GM21576 (cell line): ENCODE results near the gene SUSD3.
"Not testable (repeated sequence)": the region's sequence is repeated elsewhere in the genome, so short reads cannot be mapped to it uniquely, and the experiment has no call there.

Experiments
- ATAC-seq: cut with Tn5 transposase; IDR thresholded peaks from one replicate; pipeline ENCODE4 v1.9.1; 2021; ENCODE audit warnings: mild to moderate bottlenecking, moderate library complexity; ENCODE audit not compliant: unreplicated experiment

SUSD3 gene

DNA sequence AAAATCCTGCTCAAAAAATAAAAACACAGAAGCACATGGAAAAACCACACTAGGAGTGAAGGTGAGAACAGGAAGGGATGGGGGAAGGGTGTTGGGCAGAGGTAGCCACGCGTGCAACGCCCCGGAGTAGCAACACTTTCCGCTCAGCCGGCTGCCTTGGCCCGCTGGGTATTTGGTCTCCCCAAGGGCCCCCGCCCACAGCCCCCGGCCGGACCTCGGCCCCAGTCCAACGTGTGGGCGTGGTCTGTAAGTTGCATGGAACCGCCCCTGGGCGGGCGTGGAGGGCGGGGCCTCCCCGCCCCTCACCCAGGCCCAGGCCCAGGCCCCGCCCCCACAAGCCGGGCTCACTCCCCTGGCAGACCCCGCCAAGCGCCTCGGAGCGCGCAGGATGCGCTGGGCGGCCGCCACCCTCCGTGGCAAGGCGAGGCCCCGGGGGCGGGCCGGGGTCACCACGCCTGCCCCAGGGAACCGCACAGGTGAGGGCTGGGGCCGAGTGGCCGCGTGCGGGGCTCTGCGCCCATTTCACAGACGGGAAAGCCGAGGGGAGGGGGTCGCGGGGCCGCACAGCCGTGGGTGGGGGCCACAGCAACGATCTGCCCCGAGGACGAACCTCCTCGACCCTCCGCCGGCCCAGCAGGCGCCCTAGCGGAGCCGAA is at the start of gene SUSD3:
Gene SUSD3, plus strand, starts transcription at position 347 of the 656 bp plus-strand sequence. Its CDS starts 42 bp downstream, at position 389.
- peak; percentile 37 for ATAC-seq

DNA sequence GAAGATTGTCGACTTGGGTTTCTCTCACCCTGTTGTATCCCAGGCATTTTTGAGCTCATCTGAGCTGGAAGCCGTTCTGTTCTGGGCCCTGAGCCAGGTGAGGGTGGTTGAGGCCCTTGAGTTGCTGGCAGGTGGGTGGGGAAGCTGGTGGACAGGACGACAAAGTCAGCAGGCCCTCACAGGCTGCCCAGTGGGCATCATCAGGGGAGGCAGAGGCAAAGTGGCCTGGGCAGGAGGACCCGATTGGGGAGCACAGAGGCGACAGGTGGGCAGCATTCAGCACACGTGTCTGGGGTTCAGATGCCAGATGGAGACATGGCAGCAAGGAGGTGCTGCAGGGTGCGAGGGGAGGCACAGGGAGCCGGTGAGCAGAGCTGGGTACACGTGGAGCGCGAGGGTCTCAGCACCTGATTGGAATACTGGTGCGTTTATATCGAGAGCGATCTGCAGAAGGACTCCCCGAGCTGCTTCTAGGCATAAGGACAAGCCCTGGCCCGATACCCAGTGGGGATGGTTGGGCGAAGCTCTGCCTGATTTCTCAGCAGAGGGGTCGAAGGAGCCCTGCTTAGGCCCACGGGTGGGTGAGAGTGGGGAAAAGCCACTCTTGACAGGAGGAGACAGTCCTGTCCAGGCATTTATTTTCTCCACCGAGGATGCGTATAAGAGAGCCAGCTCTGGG is 49.0 kb upstream of the SUSD3 start:
- ATAC-seq, result no peak

DNA sequence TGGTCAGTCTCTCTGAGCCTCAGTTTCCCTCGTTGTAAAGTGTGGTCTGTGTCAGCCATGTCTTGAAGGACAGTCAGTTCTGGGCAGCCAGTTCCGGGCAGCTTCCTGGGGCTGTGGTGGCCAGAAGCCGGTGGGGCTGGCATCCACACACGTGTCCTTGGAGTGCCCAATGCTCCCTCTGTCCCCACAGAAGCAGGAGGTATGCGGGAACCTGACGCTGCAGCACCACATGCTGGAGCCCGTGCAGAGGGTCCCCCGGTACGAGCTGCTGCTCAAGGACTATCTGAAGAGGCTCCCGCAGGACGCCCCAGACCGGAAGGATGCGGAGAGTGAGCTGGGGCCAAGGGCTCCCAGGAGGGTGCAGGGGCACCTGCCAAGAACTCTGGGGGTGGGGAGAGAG is 48.4 kb upstream of the SUSD3 start:
- no peak for ATAC-seq

DNA sequence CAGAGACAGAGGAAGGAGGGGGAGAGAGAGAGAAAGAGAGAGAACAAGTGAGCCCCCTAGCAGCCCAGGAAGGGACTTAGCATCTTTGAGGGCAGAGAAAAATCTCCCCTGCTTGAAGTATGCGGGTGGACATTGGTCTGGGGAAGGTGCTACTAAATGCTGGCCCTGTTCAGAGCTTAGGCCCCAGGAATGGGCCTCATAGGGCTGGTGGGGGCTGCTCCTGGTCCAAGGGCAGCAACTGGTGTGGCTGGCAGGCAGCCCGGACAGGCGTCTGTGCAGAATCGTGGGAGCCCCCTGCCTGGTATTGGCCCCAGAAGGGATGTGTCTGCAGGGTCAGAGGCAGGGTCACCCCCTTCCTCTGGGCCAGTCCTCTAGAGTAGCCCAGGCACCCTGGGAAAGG is 47.8 kb upstream of the SUSD3 start:
- ATAC-seq, result no peak

DNA sequence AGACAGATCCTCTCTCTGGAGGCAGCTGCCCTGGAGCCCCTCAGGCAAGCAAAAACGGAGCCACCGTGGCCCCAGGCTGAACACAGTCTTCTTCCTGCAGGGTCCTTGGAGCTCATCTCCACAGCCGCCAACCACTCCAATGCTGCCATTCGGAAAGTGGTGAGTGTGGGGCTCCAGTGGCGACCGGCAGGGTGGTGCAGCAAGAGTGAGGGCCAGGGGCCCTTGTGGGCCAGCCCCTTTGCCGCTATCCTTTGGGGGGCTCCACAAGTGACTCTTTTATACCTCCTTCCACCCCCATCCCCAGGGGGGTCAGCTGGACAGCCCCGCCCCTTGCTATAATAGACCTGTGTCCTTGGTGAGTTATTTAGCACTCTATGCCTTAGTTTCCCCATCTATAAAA is 47.4 kb upstream of the SUSD3 start:
- ATAC-seq, result no peak

DNA sequence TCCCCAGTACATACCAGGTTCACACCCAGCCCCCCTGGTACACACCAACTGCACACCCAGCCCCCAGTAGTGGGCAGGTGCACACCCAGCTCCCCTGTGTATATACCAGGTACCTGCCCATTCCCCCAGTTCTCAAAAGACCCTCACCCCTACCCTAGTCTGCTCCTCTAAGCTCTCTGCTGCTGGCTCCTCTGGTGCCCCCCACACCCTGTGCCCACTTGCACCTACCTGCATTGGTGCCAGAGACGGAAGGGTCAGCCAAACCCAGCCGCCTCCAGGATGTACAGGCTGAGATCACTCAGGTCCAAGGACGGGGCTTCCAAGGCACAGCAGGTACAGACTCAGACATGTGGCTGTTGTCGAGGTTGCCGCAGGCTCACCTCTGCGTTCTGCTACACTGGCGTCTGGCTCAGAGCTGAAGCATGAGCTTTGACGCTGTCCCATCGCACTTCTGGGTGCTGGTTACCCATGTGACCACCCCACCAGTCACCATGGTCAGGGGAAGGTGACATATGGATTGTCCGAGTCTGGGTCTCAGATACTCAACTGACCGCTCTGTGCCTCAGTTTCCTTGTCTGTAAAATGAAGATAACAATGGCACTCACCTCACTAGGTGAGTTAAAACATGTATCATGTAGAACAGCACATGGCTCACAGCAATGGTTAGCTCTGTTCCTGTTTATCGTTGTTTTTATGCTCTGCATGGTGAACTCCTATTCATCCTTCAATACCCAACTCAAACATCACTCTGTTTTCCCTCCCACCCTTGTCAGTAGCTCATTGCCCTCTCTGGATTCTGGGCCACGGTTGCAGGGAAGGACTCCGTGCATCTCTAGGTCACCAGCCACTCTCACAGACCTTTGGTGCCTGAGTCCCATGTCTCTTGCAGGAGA is 45.3 kb upstream of the SUSD3 start:
- ATAC-seq, result no peak

DNA sequence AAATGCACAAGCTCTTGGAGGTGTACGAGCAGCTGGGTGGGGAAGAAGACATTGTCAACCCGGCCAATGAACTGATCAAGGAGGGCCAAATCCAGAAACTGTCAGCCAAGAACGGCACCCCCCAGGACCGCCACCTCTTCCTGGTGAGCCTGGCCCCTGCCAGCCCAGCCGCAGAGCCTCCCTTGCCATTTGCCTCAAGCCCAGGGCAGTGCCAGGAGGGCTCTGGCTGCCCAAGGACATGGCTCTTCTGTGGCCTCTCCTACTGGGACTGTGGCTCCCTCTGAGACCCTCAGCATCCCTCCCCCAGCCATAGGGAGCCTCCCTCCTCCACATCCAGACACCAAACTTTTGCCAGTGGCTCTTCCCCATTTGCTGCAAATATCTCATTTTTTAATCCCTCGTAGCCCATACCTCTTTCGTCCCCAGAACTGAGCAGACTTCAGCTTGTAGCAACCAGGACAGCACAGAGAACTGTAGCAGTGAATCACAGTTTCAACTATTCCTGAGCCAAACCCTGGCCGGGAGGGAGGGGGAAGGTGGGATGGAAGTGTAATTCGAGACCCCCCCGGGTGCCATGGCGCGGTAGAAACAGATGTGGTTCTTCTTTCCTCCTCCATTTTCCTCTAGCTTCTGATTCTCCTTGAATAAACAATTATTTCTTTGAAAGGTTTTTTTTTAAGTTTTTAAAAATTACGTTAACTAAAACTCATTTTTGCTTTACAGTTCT is 44.5 kb upstream of the SUSD3 start:
- ATAC-seq, result no peak

DNA sequence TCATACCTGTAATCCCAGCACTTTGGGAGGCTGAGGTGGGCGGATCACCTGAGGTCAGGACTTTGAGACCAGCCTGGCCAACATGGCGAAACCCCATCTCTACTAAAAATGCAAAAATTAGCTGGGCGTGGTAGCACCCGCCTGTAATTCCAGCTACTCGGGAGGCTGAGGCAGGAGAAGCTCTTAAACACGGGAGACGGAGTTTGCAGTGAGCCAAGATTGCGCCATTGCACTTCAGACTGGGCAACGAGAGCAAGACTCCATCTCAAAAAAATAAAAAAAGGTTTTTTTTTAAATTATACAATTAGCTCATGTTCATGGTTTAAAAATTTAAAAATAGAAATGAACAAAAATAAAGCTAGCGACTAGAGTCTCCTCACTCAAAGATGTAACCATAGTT is 43.3 kb upstream of the SUSD3 start:
- ATAC-seq, result not testable (repeated sequence)

DNA sequence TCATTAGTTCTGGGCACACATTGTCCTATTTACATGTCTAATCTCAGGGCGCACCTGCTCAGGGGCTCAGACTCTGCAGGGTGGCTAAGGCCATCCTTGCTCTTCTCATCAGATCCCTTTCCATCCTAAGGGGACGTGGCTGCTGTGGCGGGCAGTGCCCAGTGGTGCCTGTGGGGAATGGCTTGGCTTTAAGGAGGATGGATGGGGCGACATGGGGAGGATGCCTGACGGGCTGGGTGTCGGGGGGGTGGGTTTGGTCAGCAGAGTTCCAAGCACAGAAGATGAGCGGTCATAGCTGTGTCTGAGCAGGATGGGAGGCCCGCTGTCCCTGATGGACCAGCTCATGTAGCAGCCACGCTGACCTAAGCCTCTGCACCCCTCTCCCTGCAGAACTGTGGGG is 40.9 kb upstream of the SUSD3 start:
- no peak for ATAC-seq

DNA sequence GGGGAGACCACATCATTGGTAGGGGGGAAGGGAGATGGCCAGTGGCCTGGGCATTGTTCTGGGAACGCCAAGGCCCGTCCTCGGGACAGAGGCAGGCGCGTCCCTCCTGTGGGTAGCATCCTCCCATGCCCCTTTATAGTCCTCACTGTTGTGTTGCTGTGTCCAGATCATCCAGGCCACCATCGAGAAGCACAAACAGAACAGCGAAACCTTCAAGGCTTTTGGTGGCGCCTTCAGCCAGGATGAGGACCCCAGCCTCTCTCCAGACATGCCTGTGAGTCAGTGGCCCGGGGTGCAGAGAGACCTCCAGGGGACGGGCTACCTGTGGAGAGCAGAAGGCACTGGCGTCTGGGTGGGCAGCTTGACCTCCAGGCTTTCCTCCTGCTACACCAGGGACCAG is 38.4 kb upstream of the SUSD3 start:
- ATAC-seq, result no peak

DNA sequence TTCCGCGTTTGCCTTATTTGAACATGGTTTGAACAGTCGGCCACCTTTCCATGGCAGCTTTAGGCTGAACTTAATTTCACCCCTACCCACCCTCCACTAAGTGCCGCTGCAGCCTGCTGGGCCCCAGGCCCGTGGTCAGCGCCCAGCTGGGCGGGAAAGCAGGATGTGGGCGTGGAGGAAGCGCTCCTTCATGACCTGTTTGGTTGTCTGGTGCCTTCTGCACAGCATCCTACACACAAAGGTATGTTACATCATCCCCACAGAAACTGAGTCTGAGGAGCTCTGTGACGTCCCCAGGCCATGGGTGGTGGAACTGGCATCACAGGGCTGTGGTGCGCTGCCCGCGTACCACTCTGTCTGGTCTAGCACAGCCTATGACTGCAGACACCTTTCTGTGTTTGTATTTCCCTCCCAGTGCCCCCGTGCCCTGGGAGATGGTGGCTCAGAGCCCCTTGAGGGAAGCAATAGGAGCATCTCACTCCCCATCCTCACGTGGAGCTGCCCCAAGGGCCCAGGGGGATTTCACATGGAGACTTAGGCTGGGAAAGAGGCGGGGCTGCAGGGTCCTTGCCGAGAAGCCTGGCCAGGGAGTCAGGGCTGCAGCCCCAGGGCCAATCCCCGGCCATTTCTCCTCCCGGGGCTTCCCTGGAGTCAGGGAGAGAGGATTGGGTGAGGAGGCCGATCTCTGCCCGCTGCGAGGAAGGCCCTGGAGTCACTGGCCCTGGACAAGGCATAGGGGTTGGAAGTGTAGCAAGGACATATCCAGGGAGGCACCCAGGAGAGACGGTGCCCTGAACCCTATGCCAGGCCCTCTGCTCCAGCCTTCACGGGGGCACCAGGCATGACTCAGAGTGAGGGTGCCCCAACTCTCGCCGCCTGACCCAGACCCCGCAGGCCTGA is 37.5 kb upstream of the SUSD3 start:
- no peak for ATAC-seq

DNA sequence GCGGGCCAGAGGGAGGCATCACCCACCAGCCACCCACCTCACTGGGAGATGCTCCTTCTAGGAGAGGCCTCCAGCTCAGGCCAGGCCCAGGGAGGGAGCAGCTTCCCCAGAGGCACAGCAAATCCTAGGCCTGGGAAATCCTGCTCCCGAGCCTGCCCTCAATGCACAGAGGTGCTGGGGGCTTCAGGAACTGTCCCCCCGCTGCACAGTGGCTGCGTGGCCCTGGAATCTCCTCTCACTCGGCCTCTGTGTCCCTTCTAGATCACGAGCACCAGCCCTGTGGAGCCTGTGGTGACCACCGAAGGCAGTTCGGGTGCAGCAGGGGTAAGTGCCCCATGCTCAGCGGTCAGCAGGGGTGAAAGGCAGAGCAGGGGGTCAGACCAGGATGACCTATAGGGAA is 36.4 kb upstream of the SUSD3 start:
- no peak for ATAC-seq

DNA sequence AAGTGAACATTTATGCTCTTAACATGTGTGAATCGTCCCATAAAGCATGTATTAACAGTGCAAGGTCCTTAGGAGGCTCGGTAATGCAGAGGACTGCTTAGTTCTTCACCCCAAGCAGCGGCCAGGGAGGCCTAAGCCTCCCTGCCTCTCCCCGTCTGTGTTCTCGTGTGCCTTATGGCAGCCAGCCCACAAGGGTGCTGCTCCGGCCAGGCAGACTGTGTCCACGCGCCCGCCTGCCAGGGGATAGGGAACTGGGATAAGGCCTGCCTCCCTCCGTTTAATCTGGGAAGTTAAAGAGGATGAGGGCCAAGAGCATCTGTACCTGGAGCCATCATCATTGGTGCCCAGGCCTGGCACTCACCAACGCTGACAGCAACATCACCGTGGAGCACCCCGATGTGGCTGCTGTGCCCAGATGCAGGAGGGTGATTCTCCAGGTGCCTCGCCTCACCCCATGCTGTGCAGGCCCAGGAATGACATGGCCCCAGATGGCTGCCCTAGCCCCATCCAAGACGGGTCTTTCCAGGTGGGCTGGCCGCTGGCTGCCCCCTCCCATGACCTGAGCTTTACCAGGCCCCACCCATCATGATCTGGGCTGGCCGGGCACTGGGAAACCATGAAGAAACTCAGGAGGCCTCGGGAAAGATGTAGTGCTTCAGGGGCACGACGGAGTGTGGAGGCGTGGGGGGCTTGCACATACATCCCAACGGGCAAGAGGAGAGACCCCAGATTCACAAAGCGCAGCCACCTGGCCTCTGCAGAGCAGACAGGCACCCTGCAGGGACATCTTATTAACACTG is 35.6 kb upstream of the SUSD3 start:
- no peak for ATAC-seq

DNA sequence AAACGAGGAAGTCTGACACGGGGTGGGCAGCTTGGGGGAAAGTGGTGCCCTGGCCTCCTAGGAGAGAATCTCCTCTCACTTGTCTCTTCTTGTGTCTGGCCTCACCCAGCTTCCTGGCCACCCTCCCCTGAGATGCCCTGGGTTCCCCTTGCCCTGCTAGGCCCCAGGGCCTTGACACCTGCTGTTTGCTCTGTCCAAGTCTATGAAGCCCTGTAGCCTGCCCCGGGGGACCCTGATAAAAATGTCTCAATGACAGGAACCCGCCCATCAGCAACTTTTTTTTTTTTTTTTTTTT is 35.0 kb upstream of the SUSD3 start:
- ATAC-seq, result no peak

DNA sequence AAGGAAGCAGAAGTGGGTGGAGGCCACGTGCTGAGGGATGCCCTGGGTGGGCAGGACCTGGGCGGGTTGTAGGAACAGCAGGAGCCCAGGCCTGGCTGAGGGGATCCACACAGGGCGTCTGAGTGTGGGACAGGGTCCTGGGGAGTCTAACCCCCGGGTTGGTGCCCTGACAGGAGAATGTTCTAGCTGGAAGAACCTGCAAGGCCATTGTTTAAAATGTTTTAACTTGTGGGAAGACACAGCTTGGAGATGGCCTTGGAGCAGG is 33.9 kb upstream of the SUSD3 start:
- no peak for ATAC-seq

DNA sequence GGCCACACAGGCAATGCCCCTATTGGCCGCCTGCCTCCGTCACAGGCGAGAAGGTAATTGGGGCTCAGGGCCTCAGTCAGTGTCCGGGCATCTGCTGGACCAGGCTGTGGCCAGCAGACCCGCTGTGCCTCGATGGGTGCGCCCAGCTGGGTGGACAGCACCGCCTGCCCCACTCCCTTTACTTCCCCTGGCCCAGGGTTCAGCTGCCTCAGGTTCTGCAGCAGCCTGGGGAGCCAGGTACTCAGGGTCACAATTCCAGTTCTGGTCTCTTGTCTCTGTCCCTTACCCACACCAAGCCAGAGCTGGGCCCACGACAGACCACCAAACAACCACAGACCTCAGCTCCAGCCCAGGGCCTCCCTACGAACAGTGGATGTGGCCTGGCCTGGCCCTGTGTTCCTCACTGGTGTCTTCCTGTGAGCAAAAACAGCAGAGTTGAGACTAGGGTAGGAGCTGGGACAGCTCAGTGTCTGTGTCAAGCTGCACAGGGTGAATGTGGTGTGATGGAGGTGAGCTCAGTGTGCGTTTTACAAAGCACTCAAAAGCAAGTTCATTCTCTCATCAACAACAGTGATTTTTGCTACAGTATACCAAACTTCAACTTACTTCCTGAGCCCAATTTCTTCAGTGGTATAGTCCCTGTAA is 33.4 kb upstream of the SUSD3 start:
- no peak for ATAC-seq

DNA sequence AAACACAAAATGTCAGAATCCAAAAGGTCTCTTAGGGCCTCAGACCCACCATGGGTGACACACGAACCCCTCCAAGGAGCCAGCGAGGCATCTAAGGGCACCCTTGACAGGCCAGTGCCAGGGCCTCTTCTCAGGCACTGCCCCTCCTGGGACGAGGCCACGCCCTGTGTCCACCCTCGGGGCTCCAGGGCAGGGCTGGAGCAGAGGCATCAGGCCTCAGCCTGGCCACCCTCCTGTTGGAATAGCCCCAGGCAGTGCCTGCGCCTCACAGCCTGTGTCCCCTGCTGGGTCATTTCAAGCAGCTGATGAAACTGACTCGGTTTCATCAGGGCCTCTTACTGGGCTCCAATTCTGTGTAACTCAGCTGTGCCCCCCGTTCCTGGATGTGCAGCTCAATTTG is 32.8 kb upstream of the SUSD3 start:
- no peak for ATAC-seq

DNA sequence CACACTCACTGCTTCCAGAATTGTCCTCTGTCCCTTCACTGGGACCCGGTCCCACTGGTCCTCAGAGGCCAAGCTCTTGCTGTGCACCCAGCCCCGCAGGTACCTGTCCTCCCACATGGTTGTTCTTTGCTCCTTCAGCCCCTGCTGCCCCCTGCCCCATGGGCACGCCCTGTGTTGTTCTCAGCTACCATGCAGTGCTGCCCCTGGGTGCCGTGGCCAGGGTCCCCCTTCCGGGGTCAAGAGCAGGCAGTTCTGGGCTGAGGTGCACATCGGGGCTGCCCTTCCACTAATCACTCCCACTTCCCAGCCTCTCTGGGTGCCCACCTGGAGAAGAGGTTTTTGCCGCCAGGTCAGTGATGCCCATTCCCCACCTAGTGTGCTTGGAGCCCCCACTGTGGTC is 31.9 kb upstream of the SUSD3 start:
- ATAC-seq, result no peak

DNA sequence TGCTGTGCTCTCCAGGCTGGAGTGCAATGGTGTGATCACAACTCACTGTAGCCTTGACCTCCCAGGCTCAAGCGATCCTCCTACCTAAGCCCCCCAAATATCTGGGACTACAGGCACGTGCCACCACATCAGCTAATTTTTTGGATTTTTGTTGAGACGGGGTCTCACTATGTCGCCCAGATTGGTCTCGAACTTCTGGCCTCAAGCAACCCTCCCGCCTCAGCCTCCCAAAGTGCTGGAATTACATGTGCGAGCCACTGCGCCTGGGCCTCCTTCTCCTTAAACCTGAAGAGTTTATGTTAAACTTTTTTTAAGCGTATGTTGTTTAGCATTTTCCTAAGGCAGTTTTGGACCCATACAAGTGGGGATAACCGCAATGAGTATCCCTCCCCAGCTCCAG is 30.8 kb upstream of the SUSD3 start:
- ATAC-seq, result no peak
